HCT116 (cell line): ENCODE results near the gene MTMR10. TPM values are rescaled to one million over a fixed set of nuclear protein-coding genes. Genes with fewer than 3 reads are reported as not detected.

Source experiments
- ATAC-seq: fragments of 200-7000 bp; cut with Tn5 transposase; 2 replicates; pipeline ENCODE4 v1.9.1; 2020; ENCODE audit warnings: mild to moderate bottlenecking, moderate library complexity
- BruUV-seq: library from RNA; stranded (reverse); fragments of 400-500 nt; replicated peaks from 2 replicates; lab custom pipeline; 2021; lab: Mats Ljungman, UMichigan
- CTCF ChIA-PET: fragments of 300-600 bp; sonication (Branson Sonifier 250); formaldehyde crosslinking; loops from one replicate; lab custom pipeline; 2021; ENCODE audit warnings: antibody characterized with exemption; lab: Charles Lee
- POLR2A ChIA-PET: fragments of 300-600, 350-600 bp; sonication (Branson Sonifier 250); formaldehyde crosslinking; loops from one replicate; lab custom pipeline; 2021; ENCODE audit warnings: antibody characterized with exemption; lab: Charles Lee
- RAD21 ChIA-PET, 2 experiments: fragments of 300-600 bp; sonication (Branson Sonifier 250); formaldehyde crosslinking; loops; one replicate each; lab custom pipeline; 2023; ENCODE audit warnings: low total read pairs in 2 of 2; ENCODE audit not compliant: uncharacterized antibody in 2 of 2, unreplicated experiment in 2 of 2, low non-redundant PET in 1 of 2; lab: Charles Lee
- DNase-seq: peaks from one replicate; pipeline ENCODE4 v3.0.0-alpha.2; 2010; ENCODE audit warnings: low read depth, low spot score
- H2AFZ ChIP-seq: fragments of 200-600 bp; shearing (Covaris generic), sonication (generic); 2 replicates; pipeline ENCODE4 v1.6.1; 2017; ENCODE audit warnings: low read depth, mixed run types, mixed read lengths, antibody characterized with exemption, low read length; ENCODE audit not compliant: poor library complexity, severe bottlenecking
- H3K27ac ChIP-seq: 2 replicates; pipeline ENCODE4 v1.5.1; 2012; ENCODE audit warnings: low read depth, low read length
- H3K27me3 ChIP-seq: fragments of 200-600 bp; sonication (generic); 2 replicates; pipeline ENCODE4 v1.6.1; 2016; ENCODE audit warnings: mixed run types, low read length, mixed read lengths; ENCODE audit not compliant: insufficient read depth
- H3K36me3 ChIP-seq, 2 experiments: fragments of 200-500 bp in 1 of 2; fragments of 200-600 bp in 1 of 2; sonication (Bioruptor generic) in 1 of 2; sonication (generic) in 1 of 2; 2 replicates each; pipeline versions ENCODE4 v1.5.1 to v1.6.1; 2014 to 2016; ENCODE audit warnings: low read length in 2 of 2, inconsistent platforms in 1 of 2, mixed read lengths in 1 of 2, mixed run types in 1 of 2; ENCODE audit not compliant: insufficient read depth in 2 of 2, control insufficient read depth in 1 of 2
- H3K4me1 ChIP-seq, 2 experiments: fragments of 200-600 bp in 1 of 2; sonication (generic) in 1 of 2; 2 replicates each; pipeline versions ENCODE4 v1.5.1 to v1.6.1; 2012 to 2017; ENCODE audit warnings: low read length in 2 of 2, inconsistent platforms in 1 of 2, mild to moderate bottlenecking in 1 of 2, mixed read lengths in 1 of 2, mixed run types in 1 of 2, moderate library complexity in 1 of 2; ENCODE audit not compliant: insufficient read depth in 2 of 2, control insufficient read depth in 1 of 2
- H3K4me2 ChIP-seq: fragments of 200-600 bp; sonication (generic); 2 replicates; pipeline ENCODE4 v1.6.1; 2017; ENCODE audit warnings: mixed run types, low read length, mixed read lengths
- H3K4me3 ChIP-seq, 2 experiments: fragments of 200-600 bp in 1 of 2; sonication (generic) in 1 of 2; replicated peaks in 1 of 2; 2 replicates each; pipeline ENCODE4 v1.5.1; 2011 to 2016; ENCODE audit warnings: low read length in 2 of 2, control low read depth in 1 of 2, low read depth in 1 of 2, mild to moderate bottlenecking in 1 of 2, mixed read lengths in 1 of 2, mixed run types in 1 of 2
- H3K79me2 ChIP-seq: fragments of 200-600 bp; sonication (generic); 2 replicates; pipeline ENCODE4 v1.6.1; 2017; ENCODE audit warnings: mild to moderate bottlenecking, mixed run types, low read length, moderate library complexity, mixed read lengths; ENCODE audit not compliant: insufficient read depth
- H3K9ac ChIP-seq: fragments of 200-600 bp; sonication (generic); 2 replicates; pipeline ENCODE4 v1.6.1; 2016; ENCODE audit warnings: low read length, mixed read lengths
- H3K9me2 ChIP-seq: fragments of 200-600 bp; sonication (generic), shearing (Covaris generic); 2 replicates; pipeline ENCODE4 v1.6.1; 2017; ENCODE audit warnings: mixed run types, mild to moderate bottlenecking, moderate library complexity; ENCODE audit not compliant: insufficient read depth
- H3K9me3 ChIP-seq, 2 experiments: fragments of 200-500 bp in 1 of 2; fragments of 200-600 bp in 1 of 2; sonication (Bioruptor generic) in 1 of 2; sonication (generic) in 1 of 2; 2 replicates each; pipeline ENCODE4 v1.6.1; 2014 to 2017; ENCODE audit warnings: low read length in 2 of 2, mixed read lengths in 2 of 2, inconsistent platforms in 1 of 2, low read depth in 1 of 2, mild to moderate bottlenecking in 1 of 2, mixed run types in 1 of 2, moderate library complexity in 1 of 2; ENCODE audit not compliant: control insufficient read depth in 1 of 2, insufficient read depth in 1 of 2
- H4K20me1 ChIP-seq: fragments of 200-600 bp; sonication (generic), shearing (Covaris generic); 2 replicates; pipeline ENCODE4 v1.6.1; 2017; ENCODE audit warnings: mixed run types, mild to moderate bottlenecking, moderate library complexity; ENCODE audit not compliant: insufficient read depth
- ATF3 ChIP-seq: IDR thresholded peaks from 2 replicates; pipeline ENCODE4 v1.6.1; 2012
- CBX3 ChIP-seq: IDR thresholded peaks from 2 replicates; pipeline ENCODE4 v1.6.1; 2012; ENCODE audit warnings: low read depth
- CTCF ChIP-seq, 3 experiments: fragments of 200-600 bp in 1 of 3; sonication (generic) in 1 of 3; IDR thresholded peaks in 2 of 3; conservative IDR thresholded peaks in 1 of 3; 2 replicates each; pipeline ENCODE4 v1.5.1; 2012 to 2017; ENCODE audit warnings: low read depth in 2 of 3, low read length in 2 of 3, antibody characterized with exemption in 1 of 3, borderline replicate concordance in 1 of 3, control low read depth in 1 of 3, mild to moderate bottlenecking in 1 of 3, mixed read lengths in 1 of 3, mixed run types in 1 of 3, moderate library complexity in 1 of 3; ENCODE audit not compliant: insufficient read depth in 1 of 3
- EGR1 ChIP-seq: IDR thresholded peaks from 2 replicates; pipeline ENCODE4 v1.6.1; 2012; ENCODE audit warnings: low read depth
- EZH2phosphoT487 ChIP-seq: fragments of 200-600 bp; IDR thresholded peaks from 2 replicates; pipeline ENCODE4 v1.6.1; 2018; ENCODE audit warnings: antibody characterized with exemption, borderline replicate concordance
- JUND ChIP-seq: IDR thresholded peaks from 2 replicates; pipeline ENCODE4 v1.6.1; 2012
- MAX ChIP-seq: IDR thresholded peaks from 2 replicates; pipeline ENCODE4 v1.6.1; 2012
- POLR2A ChIP-seq: IDR thresholded peaks from 2 replicates; pipeline ENCODE4 v1.7.0; 2011; ENCODE audit warnings: borderline replicate concordance; ENCODE audit not compliant: insufficient read depth, insufficient read length; ENCODE audit errors: extremely low read depth
- POLR2AphosphoS5 ChIP-seq: IDR thresholded peaks from 2 replicates; pipeline ENCODE4 v1.6.1; 2011; ENCODE audit warnings: mild to moderate bottlenecking, low read depth, low read length, moderate library complexity
- RAD21 ChIP-seq: IDR thresholded peaks from 2 replicates; pipeline ENCODE4 v1.6.1; 2012; ENCODE audit warnings: low read depth, mild to moderate bottlenecking
- REST ChIP-seq: IDR thresholded peaks from 2 replicates; pipeline ENCODE4 v1.6.1; 2012; ENCODE audit warnings: low read depth
- SRF ChIP-seq: IDR thresholded peaks from 2 replicates; pipeline ENCODE4 v1.6.1; 2012; ENCODE audit warnings: low read depth
- YY1 ChIP-seq: IDR thresholded peaks from 2 replicates; pipeline ENCODE4 v1.6.1; 2011; ENCODE audit warnings: low read length, low read depth, moderate library complexity, mild to moderate bottlenecking; ENCODE audit not compliant: insufficient replicate concordance; ENCODE audit errors: extremely low read depth
- ZFX ChIP-seq: fragments of 450-650 bp; IDR thresholded peaks from 2 replicates; pipeline ENCODE4 v1.6.1; 2017
- ZNF274 ChIP-seq: fragments of 200-500 bp; sonication (Bioruptor generic); IDR thresholded peaks from 2 replicates; pipeline ENCODE4 v1.6.1; 2014; ENCODE audit warnings: mild to moderate bottlenecking, low read depth, low read length, inconsistent platforms
- intact Hi-C: fragments of 100-400 bp; cut with micrococcal nuclease; formaldehyde crosslinking; loops from 2 replicates; pipeline ENCODE4 v1.10.0; 2022
- total RNA-seq: library from RNA; stranded (reverse); gene quantifications from one replicate; pipeline ENCODE4 v1.2.1, GENCODE V29; 2021; ENCODE audit not compliant: unreplicated experiment

MTMR10 gene
- total RNA-seq, 1 experiment from 2014 or later = 13.4 TPM

- H3K79me2 ChIP-seq = no peaks in the 10 kb centered on the region; the same call in 1 of the 2 replicates
- H3K4me1 ChIP-seq = no peaks in the 10 kb centered on the region
- no peak for TF ChIP-seq ZFX
- TF ChIP-seq SRF = no peak
- no peak for TF ChIP-seq ATF3
- TF ChIP-seq MAX = no peak
- intact Hi-C loops = no loop called here
- H3K36me3 ChIP-seq = peaks cover 0 to 4% of the 10 kb centered on the region in 2 experiments; a peak in 2 of 4 replicates
- DNase-seq (no peak), ATAC-seq (no peak)
- ChIA-PET CTCF (no interaction called here), RAD21 (no interaction called here), POLR2A (no interaction called here)
- no peak overlapping the region for H2AFZ ChIP-seq
- H3K9ac ChIP-seq = no peak overlapping the region
- no peaks in the 10 kb centered on the region for H3K27me3 ChIP-seq
- H3K4me2 ChIP-seq = no peak overlapping the region
- no peaks in the 10 kb centered on the region for H3K9me2 ChIP-seq
- no peaks in the 10 kb centered on the region for H4K20me1 ChIP-seq
- H3K9me3 ChIP-seq = no peaks in the 10 kb centered on the region
- no peak overlapping the region for H3K4me3 ChIP-seq
- no TSS peak for BruUV-seq
- H3K27ac ChIP-seq = no peak overlapping the region
These were observed 7.3 kb downstream of the MTMR10 start for GRCh38 chr15:30984118-30984517.

- no peak overlapping the region for H3K27ac ChIP-seq
- ChIA-PET RAD21 (no interaction called here), POLR2A (no interaction called here), CTCF (no interaction called here)
- H3K4me3 ChIP-seq = no peak overlapping the region
- no peaks in the 10 kb centered on the region for H3K9me2 ChIP-seq
- no peak overlapping the region for H2AFZ ChIP-seq
- H3K4me1 ChIP-seq = no peaks in the 10 kb centered on the region
- no peak for ATAC-seq
- no peak overlapping the region for H3K9ac ChIP-seq
- H3K9me3 ChIP-seq = no peaks in the 10 kb centered on the region
- no peaks in the 10 kb centered on the region for H4K20me1 ChIP-seq
- H3K36me3 ChIP-seq = no peaks in the 10 kb centered on the region
- no peaks in the 10 kb centered on the region; the same call in none of the 2 replicates for H3K79me2 ChIP-seq
- BruUV-seq = no TSS peak
- no peak overlapping the region for H3K4me2 ChIP-seq
- DNase-seq = no peak
- intact Hi-C loops = no loop called here
- no peaks in the 10 kb centered on the region for H3K27me3 ChIP-seq
- TF ChIP-seq RAD21 (no peak), ZFX (no peak), POLR2A (no peak), CTCF (IDR thresholded peaks at IDR 0.05 in 2 of 3, conservative IDR thresholded peaks at IDR 0.05 in 1 of 3; ENCODE audit: borderline replicate concordance in 1 of 3, insufficient read depth in 1 of 3, low read depth in 2 of 3, low read length in 2 of 3) (no peak), EZH2phosphoT487 (no peak), CBX3 (no peak), EGR1 (no peak), JUND (no peak), REST (no peak), POLR2AphosphoS5 (no peak), YY1 (no peak), ZNF274 (no peak), MAX (no peak)
These were observed 12.0 kb downstream of the MTMR10 start for GRCh38 chr15:30979457-30979856.
